Colonic mucosa (tissue), 4 donors: ENCODE results near the gene XAB2. TPM values are rescaled to one million over a fixed set of nuclear protein-coding genes. Genes with fewer than 3 reads are reported as not detected.
A peak's percentile ranks its signal among the peaks of the same experiment; 100 is the strongest.

ENCODE experiments used
- DNase-seq: peaks from one replicate; pipeline ENCODE4 v3.0.0-alpha.2; 2020
- H3K27ac ChIP-seq: fragments of 200-600 bp; one replicate; pipeline ENCODE4 v1.8.0; 2021
- H3K27me3 ChIP-seq: fragments of 200-600 bp; one replicate; pipeline ENCODE4 v1.8.0; 2021
- H3K36me3 ChIP-seq: fragments of 200-600 bp; one replicate; pipeline ENCODE4 v1.8.0; 2021
- H3K4me1 ChIP-seq: fragments of 200-600 bp; one replicate; pipeline ENCODE4 v1.8.0; 2021; ENCODE audit warnings: mild to moderate bottlenecking
- H3K4me3 ChIP-seq: fragments of 200-600 bp; one replicate; pipeline ENCODE4 v1.8.0; 2021
- H3K9ac ChIP-seq, 2 donors: one replicate each; pipeline ENCODE4 v1.7.0; 2013; ENCODE audit warnings: control low read depth in 2 of 2, low read depth in 2 of 2, low read length in 2 of 2
- H3K9me3 ChIP-seq: fragments of 200-600 bp; one replicate; pipeline ENCODE4 v1.8.0; 2021
- CTCF ChIP-seq: fragments of 200-600 bp; IDR thresholded peaks from one replicate; pipeline ENCODE4 v1.8.0; 2022; ENCODE audit warnings: antibody characterized with exemption, mild to moderate bottlenecking
- intact Hi-C: fragments of 100-400 bp; cut with DNase I; formaldehyde crosslinking; loops from one replicate; pipeline ENCODE4 v1.14.1; 2022
- total RNA-seq, 2 donors: library from RNA; stranded (reverse); fragmentation: NEBNext Ultra II Directional in 1 of 2; extraction: Animal tissue kit (Norgen Biotek cat#: 25700) in 1 of 2; gene quantifications; one replicate each; pipeline ENCODE4 v1.2.1, GENCODE V29; 2021
- donor health status: healthy.
- donor health status: DM: no; HTN: no; CAD: no.
- donor health status: DM: no; HTN: no; CAD: no.

The XAB2 gene
- total RNA-seq, 2 donors from 2014 or later, result 28.3 to 48.1 TPM

- peak; percentile 78 for DNase-seq
- Histone ChIP-seq H3K36me3 (no peaks in the 10 kb centered on the region), H3K9ac (peak overlapping the region; percentile 28 to 53), H3K27me3 (no peaks in the 10 kb centered on the region), H3K4me1 (peaks cover 19% of the 10 kb centered on the region), H3K27ac (peak overlapping the region; percentile 82), H3K9me3 (no peaks in the 10 kb centered on the region), H3K4me3 (no peak overlapping the region)
- TF ChIP-seq CTCF, result no peak
- intact Hi-C loops, result no loop called here
Measured at GRCh38 chr19:7618771-7619510, 10.4 kb downstream of the XAB2 start.

GRCh38 chr19:7618348-7618747 lies 11.0 kb downstream of the XAB2 start:
- Histone ChIP-seq H3K9ac (peak overlapping the region in 1 of 2 donors; percentile 28), H3K9me3 (no peaks in the 10 kb centered on the region), H3K27ac (peak overlapping the region; percentile 82), H3K4me3 (no peak overlapping the region), H3K4me1 (peaks cover 19% of the 10 kb centered on the region), H3K36me3 (no peaks in the 10 kb centered on the region), H3K27me3 (no peaks in the 10 kb centered on the region)
- no peak for TF ChIP-seq CTCF
- DNase-seq, result peak; percentile 41
- intact Hi-C loops, result no loop called here

- Histone ChIP-seq H3K27ac (no peak overlapping the region), H3K9me3 (no peaks in the 10 kb centered on the region), H3K36me3 (no peaks in the 10 kb centered on the region), H3K27me3 (no peaks in the 10 kb centered on the region), H3K4me3 (no peak overlapping the region), H3K4me1 (peaks cover 19% of the 10 kb centered on the region), H3K9ac (peak overlapping the region in 1 of 2 donors; percentile 18)
- intact Hi-C loops, result no loop called here
- no peak for DNase-seq
- no peak for TF ChIP-seq CTCF
Measured at GRCh38 chr19:7617735-7618134, 11.6 kb downstream of the XAB2 start.

GRCh38 chr19:7617172-7617571 lies 12.2 kb downstream of the XAB2 start:
- peaks cover 19% of the 10 kb centered on the region for H3K4me1 ChIP-seq
- no peaks in the 10 kb centered on the region for H3K27me3 ChIP-seq
- no peak for DNase-seq
- H3K9ac ChIP-seq, result no peak overlapping the region
- H3K27ac ChIP-seq, result no peak overlapping the region
- H3K36me3 ChIP-seq, result no peaks in the 10 kb centered on the region
- no peak for TF ChIP-seq CTCF
- H3K9me3 ChIP-seq, result no peaks in the 10 kb centered on the region
- H3K4me3 ChIP-seq, result no peak overlapping the region
- intact Hi-C loops, result no loop called here

- no peak for DNase-seq
- Histone ChIP-seq H3K36me3 (no peaks in the 10 kb centered on the region), H3K27me3 (no peaks in the 10 kb centered on the region), H3K4me3 (no peak overlapping the region), H3K9ac (no peak overlapping the region), H3K27ac (no peak overlapping the region), H3K9me3 (no peaks in the 10 kb centered on the region), H3K4me1 (peaks cover 19% of the 10 kb centered on the region)
- TF ChIP-seq CTCF, result no peak
- intact Hi-C loops, result no loop called here
Measured at GRCh38 chr19:7614859-7615741, 14.2 kb downstream of the XAB2 start.
